ENCODE results near the gene ZDHHC11B.

The ZDHHC11B gene

DNA sequence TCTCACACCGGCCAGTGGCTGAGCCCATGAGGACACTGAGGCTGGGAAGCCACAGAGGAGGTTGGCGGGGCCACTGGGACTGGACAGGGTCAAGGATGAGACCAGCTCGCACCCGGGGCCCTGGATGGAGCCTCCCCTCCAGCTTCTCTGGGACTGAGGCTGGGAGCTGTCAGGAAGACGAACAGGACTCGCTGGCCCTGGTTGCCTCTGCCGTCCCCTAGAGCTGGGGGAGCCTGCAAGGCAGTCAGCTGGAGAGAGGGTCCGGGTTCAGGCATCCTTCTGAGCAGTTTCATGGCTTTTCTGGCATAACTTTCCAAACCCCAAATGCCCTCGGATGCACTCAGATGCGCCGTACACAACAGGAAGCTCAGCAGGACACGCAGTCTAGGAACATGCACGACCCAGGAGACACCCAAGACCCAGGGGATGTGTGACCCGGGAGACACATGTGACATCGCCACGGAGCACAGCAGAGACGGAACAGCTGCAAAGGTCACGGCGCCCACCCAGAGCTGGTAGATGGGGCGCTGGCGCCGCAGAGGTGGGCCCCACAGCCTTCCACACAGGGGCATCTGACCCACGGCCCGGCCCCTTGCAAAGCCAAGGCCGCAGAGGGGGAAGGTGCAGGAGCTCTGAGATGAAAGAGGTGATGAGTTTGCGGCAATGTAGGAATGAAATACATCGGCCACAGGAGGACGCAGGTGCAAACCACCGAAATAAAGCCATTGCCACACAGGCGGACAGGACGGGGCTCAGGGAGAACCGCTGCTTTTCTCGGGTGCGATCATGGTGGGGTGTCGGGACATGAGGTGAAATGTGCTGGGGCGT lies 108.4 kb downstream of the ZDHHC11B start:
- in situ Hi-C loops (cut with MboI; ENCODE audit: low sequenced_read_pairs) = no loop called here

DNA sequence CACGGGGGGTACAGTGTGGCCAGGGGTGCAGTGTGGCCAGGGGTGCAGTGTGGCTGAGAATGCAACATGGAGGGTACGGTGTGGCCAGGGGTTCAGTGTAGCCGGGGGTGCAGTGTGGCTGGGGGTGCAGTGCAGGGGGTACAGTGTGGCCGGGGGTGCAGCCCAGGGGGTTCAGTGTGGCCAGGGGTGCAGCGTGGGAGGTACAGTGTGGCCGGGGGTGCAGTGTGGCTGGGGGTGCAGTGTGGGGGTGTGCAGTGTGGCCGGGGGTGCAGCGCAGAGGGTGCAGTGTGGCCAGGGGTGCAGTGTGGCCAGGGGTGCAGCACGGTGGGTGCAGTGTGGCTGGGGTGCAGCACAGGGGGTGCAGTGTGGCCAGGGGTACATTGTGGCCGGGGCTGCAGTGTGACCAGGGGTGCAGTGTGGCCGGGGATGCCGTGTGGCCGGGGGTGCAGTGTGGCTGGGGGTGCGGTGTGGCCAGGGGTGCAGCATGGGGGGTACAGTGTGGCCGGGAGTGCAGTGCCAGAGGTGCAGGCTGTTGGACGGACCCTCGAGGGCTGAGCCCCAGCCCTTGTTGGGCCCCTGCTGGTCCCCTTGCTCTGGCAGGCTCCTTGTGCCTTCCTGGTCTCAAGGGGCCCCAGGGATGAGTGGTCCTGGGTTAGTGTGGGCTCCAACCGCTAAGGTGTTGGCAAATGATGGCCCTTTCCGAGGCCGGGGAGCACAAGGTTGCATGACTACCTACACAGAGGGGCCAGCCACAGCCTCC lies 109.2 kb downstream of the ZDHHC11B start:
- in situ Hi-C loops (cut with MboI; ENCODE audit: low sequenced_read_pairs) = no loop called here

DNA sequence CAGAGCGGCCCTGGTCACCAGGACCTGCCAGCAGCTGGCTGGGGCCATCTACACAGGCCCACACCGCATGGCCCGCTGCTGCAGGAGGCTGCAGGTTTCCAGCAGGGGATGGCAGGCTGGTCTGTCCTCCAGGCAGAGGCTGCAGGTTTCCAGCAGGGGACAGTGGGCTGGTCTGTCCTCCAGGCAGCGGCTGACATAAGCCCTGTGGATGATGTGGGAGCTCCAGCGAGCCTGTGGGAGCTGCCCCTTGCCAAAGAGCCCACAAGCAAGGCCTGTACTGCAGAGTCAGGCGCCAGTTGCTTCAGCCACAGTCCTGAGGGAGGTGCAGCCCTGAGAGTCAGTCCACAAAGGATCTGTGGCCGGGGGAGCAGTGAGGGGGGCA lies 109.9 kb downstream of the ZDHHC11B start:
- in situ Hi-C loops (cut with MboI; ENCODE audit: low sequenced_read_pairs) = no loop called here

DNA sequence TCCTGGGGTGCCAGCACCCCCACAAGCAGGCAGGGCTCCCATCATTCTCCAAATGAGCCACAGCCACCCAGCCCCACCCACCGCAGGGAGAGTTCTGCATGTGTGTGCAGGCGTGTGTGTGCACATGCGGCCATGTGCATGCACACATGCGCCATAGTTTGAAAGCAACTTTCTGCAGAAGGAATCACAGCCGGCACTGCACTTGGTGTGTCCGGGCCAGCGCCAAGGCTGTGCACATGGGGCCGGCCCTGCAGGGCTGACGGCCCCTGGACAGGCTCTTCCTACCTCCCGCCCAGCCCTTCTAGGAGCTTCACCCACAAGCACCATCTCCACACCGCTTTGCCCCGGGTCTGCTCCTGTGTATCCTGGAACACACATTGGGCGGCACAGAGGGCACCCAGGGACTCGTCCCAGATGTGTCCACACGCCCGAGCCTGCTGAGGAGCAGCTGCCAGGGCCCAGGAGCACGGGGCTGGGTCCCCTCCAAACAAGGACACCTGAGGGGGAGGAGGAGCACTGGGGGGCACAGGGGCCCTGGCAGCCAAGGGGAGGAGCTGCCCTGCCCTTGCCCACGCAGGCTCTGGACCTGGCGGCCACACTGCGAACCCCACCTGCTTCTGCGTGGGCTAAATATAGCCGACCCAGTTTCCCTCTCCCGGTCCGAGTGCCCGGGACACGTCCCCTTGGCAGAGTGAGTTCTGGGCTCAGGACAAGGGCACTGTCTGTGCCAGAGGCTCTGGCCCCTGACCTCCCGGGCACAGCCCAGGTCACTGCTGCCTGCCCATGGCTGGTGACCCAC lies 110.5 kb downstream of the ZDHHC11B start:
- in situ Hi-C loops (cut with MboI; ENCODE audit: low sequenced_read_pairs) = no loop called here

DNA sequence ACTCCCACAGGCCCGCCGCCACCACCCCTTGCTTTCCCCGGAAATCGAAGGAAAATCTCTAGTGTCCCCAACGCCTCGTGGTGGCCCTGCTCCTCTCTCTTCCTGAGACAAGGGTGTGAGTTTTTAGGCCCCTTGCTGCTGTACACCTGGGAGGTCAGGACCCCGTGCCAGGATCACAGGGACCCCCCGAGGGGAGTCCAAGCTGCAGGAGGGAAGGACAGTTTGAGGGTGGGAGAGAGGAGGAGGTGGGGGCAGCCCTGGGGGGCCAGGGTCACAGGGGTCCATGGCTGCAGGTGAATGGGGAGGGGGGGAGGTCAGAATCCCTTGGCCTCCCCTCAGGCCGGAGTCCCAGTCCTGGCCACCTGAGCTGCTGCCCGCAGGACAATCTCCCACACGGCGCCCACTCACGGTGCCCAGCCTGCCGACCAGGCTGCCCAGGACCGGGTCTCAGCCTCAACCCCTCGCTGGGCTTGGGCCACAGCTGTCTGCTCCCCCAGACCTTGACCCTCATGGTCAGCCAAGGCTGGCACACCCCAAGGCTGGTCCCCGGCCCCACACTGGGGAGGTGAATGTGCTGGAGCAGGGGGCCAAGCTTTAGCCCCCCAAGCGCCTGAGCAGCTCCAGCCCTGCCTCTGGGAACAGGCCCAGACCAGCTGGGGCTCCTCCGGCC lies 111.2 kb downstream of the ZDHHC11B start:
- in situ Hi-C loops (cut with MboI; ENCODE audit: low sequenced_read_pairs) = no loop called here

DNA sequence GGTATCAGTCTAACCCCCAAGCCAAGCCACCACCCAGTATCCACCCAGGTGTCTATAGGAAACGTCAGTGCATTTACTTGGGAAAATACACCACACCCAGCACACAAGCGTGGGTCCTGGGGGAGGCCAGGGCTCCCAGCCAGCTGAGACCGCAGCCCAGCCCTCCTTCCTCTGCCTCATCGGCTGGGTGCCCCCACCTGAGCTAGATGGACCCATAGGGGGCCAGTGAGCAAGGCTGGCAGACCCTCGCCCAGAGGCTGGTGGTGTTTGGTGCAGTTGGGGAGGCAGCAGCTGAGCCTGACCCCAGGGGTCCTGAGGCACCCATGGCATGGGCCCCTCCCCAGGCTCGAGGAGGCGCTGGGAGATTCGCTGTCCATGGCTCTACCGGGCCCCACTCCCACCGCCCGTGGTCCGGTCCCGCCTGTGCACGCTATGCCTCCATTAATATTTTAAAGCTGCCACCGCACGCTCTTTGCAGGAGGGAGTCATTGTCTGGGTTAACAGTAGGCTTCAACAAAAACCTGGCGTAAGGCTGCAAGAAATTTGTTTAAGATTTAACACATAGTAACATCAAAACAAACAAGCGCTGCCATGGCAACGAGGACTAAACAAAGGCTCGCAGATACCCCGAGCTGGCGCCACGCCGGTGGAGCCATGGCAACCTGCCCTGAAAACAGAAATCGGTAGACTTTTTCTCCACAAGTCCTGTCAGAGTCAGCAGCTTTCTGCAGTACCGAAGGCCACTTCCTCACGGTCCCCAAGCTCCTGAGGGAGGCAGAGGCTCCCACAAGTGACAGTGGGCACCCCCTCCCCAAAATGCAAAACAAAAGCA lies 112.0 kb downstream of the ZDHHC11B start:
- in situ Hi-C loops (cut with MboI; ENCODE audit: low sequenced_read_pairs) = no loop called here

DNA sequence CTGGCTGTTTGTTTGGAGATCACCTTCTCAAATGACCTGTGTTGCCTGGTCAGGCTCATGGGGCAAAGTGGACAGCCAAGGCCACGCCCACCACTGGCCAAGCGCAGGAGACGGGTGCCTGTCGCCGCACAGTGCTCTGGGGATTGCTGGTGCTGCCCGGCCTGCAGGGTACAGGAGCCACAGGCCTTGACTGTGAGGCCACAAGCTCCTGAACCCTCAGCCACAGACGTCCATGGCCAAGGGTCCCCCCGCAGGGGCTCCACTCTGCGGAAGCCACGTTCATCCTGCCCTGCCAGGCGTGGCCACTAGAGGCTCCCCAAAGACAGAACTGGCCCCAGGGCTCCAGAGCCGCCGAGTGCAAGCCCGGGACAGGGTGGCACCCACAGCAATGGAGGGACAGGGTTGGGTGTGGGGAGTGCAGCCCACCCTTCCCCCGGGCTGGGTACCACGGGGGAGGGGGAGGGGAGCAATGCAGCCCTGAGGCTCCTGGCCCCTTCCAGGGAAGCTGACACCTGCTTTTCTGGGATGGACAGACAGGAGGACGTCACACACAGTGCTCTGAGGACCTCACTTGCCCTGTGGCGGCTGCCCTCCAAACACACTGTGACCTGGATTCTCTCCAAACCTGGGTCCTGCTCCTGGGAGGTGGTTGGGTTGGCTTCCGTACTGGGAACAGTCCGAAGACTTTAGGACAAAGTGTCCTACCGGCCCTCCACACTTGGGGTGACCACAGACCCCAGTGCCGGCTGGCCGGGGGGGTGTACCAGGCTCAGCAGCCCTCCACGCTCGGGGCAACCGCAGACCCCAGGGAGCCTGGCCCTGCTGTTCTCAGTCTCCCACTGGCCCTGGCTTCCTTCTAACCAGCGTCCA lies 112.8 kb downstream of the ZDHHC11B start:
- in situ Hi-C loops (cut with MboI; ENCODE audit: low sequenced_read_pairs) = no loop called here

DNA sequence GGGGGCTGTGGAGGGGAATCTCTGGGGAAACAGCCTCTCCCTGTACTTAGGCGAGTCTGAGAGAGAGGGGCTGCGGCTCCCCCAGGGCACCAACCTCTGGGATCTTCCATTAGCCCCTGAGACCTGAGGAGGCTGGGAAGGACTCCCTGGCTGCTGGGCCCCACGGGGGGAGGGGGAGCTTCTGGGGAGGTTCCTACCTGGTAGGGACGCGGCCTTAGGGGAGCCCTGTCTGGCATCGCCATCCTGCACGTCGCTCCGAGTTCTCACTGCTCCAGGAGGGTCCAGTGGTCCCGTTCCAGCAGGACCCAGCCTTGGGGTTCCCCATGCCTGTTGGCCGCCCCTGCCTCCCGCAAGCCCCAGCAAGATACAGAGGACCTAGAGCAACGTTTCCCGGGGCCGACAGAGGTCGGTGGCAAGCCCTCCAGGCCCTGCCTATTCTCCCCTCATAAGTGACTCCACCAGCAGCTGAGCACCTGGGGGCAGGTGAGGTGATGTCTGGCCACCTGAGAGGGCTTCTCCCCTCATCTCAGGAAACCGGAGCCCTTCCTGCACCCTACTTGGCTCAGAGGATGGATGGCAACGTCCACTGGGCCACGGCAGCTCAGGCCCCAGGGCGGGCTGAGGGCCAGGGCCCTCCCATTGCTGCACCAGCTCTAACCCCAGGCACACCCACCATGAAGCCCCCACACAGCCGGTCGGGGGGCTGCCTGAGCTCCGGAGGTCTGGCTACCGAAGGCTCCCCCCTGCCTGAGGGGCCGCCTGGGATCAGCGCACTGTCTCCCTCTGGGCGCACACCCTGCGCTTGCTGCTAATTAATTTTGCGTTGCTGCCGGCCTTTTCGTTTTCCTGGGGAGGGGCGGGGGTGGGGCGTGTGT lies 113.9 kb downstream of the ZDHHC11B start:
- in situ Hi-C loops (cut with MboI; ENCODE audit: low sequenced_read_pairs) = no loop called here

DNA sequence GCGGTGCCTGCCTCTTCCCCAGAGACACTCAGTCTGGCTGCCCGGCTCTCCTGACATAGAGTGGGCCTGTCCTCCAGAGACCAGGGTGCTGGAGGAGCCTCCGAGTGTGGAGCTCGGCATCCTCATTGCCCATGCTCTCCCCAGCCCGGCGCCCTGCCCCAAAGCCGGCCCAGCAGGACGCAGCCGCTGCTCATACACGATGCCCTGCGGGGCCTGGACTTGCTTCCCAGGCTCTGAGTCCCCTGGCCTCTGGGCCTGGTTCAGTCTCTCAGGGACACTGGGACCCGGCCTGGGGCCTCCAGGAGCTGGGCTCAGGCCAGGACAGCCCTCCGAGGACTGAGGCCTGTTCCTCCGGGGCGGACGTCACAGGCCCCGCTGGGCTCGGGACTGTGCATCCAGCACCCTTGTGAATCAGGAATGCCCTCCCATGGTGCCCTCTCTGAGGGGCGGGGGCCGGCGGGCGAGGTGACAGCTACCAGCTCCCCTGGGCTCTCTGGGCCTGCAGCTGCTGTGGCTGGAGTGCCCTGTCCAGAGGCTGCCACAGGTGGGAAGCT lies 114.6 kb downstream of the ZDHHC11B start:
- in situ Hi-C loops (cut with MboI; ENCODE audit: low sequenced_read_pairs) = no loop called here

DNA sequence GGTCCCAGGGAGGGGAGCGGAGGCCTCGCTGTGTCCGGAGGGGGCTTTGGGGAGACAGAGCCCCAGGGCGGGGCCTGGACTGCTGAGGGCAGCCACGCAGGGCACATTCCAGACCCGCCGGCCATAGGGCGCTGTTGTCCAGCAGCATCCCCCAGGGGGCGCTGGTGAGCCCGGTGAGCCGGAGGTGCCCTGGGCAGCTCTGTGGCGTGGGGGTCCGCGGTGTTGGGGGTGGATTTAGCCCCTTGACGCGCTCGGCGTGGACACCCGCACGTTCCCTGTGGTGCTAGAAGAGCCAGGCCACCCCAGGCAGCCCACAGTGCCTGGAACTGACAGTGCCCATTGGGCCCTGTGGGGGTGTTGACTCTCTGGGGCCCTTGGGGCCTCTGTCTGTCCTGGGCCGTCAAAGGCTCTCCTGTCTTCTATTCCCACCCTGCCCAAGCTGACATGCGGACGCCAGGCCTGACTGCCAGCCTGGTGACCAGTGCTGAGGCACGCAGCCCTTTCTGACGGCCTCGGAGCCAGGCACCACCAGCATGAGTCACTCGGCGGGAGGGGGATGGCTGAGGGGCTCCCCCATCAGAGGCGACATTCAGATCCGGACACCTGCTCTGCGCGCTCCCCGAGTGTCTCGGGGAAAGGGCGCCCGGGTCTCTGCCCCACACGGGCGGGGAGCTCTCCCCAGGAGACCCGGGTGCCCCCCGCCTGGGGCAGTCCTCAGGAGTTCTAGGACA lies 115.3 kb downstream of the ZDHHC11B start:
- in situ Hi-C loops (cut with MboI; ENCODE audit: low sequenced_read_pairs) = no loop called here

DNA sequence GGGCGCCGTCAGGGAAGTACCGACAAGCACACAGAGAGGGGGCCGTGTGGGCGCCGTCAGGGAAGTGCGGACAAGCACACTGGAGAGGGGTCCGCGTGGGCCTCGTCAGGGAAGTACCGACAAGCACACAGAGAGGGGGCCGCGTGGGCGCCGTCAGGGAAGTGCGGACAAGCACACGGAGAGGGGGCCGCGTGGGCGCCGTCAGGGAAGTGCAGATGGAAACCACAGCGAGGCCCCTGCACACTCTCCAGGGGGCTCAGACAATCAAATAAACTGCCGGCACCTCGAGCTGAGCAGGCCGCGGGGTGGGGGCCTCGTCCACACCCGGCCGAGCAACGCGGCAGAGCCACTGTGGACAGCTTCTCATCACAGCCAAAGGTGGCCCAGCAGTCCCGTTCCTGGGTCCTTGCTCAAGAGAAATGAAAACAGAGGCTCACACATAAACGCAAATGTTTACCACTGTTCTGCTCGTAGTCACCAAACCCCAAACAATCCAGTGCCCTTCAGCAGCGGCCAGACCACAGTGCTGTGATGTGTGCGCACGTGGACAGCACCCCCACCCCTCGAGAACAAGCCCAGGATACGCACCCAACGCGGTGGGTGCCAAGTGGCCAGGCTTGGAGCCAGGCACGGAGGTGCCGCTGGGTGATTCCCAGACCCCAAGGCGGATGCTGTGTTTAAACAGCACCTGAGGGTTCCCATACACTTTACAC lies 116.1 kb downstream of the ZDHHC11B start:
- in situ Hi-C loops (cut with MboI; ENCODE audit: low sequenced_read_pairs) = no loop called here

DNA sequence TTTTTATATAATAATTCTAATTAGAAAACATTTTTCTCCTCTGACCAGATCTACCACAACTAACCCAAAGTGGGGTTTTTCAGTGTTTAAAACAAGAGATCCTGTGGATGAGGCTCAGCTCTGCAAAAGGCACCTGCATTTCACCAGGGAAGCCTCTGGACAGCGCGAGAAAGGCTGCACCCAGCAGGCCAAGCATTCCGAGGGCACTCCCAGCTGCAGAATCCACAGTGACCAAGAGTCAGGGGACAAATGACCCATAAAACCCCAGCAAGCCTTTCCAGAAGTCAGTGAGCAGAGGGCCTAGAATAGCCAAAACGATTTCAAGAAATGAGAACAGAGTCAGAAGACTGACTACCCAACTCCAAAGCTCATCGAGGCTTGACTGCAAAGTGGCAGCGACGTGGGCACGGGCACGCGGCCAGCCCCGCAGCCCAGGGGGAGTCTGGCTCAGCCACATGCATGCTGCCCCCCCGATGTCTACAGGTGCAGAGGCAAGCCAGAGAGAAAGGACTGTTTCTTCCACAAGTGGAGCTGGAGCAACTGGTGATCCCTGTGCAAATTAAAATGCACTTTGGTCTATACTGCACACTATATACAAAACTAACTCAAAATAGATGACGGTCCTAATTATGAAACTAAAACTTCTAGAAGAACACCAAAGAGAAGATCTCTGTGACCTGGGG lies 117.6 kb downstream of the ZDHHC11B start:
- in situ Hi-C loops (cut with MboI; ENCODE audit: low sequenced_read_pairs) = no loop called here

DNA sequence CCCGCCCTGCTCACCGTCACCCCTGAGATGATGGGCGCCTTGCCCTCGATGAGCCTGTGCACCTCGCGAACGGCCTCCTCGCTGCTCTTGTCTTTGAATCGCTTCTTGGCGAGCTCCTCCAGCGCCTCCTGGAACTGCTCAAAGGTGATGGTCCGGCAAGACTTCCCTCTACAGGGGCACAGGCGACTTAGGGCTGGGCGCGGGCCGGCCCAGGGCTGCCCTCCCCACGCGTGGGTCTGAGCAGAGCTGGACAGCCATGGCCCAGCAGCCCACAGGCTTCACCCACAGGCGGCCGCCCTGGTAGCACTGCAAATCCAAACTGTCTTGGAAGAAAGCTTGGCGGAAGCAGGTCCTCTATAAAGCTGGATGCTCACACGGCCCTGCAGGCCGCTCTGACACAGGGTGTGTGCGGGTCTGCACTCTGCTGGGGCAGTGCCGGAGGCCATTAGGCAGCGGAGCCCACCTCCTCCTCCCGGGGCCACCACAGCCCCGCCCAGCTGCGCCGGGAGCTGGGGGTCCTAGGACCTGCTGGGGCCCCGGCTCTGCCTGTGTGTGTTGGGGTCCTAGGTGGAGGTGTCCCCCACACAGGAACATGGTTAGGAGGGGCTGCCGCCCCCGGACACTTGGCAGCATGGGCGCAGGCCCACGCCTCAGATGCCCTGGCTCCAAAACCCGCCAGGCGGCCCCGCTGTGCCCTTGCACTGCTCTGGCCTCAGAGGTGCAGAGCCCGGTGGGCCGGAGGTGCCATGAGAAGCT lies 118.4 kb downstream of the ZDHHC11B start:
- in situ Hi-C loops (cut with MboI; ENCODE audit: low sequenced_read_pairs) = no loop called here

DNA sequence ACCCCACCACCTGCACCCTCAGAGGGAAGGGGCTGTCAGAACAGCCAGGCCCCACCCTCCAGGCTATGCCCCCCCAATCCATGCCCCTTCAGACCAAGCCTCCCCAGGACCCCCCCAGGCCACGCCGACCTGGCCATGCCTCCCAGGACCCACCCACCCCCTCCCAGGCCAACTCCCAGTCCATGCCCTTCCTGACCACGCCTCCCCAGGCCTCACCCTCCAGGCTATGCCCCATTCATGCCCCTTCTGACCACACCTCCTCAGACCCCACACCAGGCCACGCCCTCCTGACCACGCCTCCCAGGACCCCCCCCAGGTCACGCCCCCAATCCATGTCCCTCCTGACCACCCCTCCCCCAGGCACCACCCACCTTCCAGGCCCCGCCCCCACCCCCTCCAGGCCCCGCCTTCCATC lies 119.0 kb downstream of the ZDHHC11B start:
- in situ Hi-C loops (cut with MboI; ENCODE audit: low sequenced_read_pairs) = no loop called here

DNA sequence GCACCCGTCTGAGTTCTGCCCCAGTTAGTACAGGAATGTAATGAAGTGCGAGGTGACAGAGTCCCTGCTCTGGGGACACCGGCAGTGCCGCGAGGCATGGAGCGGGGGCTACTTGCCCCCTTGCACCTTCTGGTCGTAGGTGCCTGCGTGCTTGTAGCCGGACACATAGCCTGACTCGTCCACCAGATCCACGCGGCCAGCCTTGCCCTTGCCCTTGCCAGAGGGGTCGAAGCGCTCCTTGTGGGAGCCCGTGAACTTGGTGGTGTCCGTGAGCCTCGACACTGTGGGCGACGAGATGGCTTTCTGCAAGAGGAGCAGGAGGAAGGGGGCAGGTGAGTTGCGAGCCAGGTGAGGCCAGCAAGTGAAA lies 119.6 kb downstream of the ZDHHC11B start:
- in situ Hi-C loops (cut with MboI; ENCODE audit: low sequenced_read_pairs) = no loop called here
